Loucy (cell line): ENCODE data around the gene CEP112.

ENCODE experiments used
- H2AFZ ChIP-seq: fragments of 200-600 bp; sonication (generic); 2 replicates; pipeline ENCODE4 v1.6.0; 2016; ENCODE audit warnings: antibody characterized with exemption, mild to moderate bottlenecking, low read length, moderate library complexity
- H3F3A ChIP-seq: fragments of 200-600 bp; 2 replicates; pipeline ENCODE4 v1.6.0; 2016; ENCODE audit warnings: antibody characterized with exemption, low read depth, mild to moderate bottlenecking
- H3K27me3 ChIP-seq: fragments of 200-600 bp; sonication (generic); 2 replicates; pipeline ENCODE4 v1.6.1; 2014; ENCODE audit warnings: low read length, mild to moderate bottlenecking; ENCODE audit not compliant: insufficient read depth, poor library complexity, severe bottlenecking
- H3K36me3 ChIP-seq: fragments of 200-600 bp; sonication (generic); 2 replicates; pipeline ENCODE4 v1.6.1; 2016; ENCODE audit warnings: low read length; ENCODE audit not compliant: insufficient read depth
- H3K4me1 ChIP-seq: fragments of 200-600 bp; sonication (generic); 2 replicates; pipeline ENCODE4 v1.5.1; 2014; ENCODE audit warnings: low read length, mild to moderate bottlenecking; ENCODE audit not compliant: insufficient read depth, poor library complexity, severe bottlenecking
- H3K4me2 ChIP-seq: fragments of 200-600 bp; sonication (generic); 2 replicates; pipeline ENCODE4 v1.6.0; 2014; ENCODE audit warnings: antibody characterized with exemption, low read length, low read depth, mild to moderate bottlenecking; ENCODE audit not compliant: poor library complexity, severe bottlenecking
- H3K4me3 ChIP-seq: fragments of 200-600 bp; sonication (generic); 2 replicates; pipeline ENCODE4 v1.5.1; 2014; ENCODE audit warnings: low read length, mild to moderate bottlenecking, mixed read lengths; ENCODE audit not compliant: poor library complexity, severe bottlenecking
- H3K79me2 ChIP-seq: fragments of 200-600 bp; sonication (generic); 2 replicates; pipeline ENCODE4 v1.6.1; 2014; ENCODE audit warnings: low read length; ENCODE audit not compliant: insufficient read depth
- H3K9ac ChIP-seq: fragments of 200-600 bp; sonication (generic); 2 replicates; pipeline ENCODE4 v1.6.0; 2014; ENCODE audit warnings: mild to moderate bottlenecking, low read depth, low read length, moderate library complexity; ENCODE audit not compliant: poor library complexity, severe bottlenecking
- H3K9me2 ChIP-seq: fragments of 200-600 bp; sonication (generic); replicated peaks from 2 replicates; pipeline ENCODE4 v1.6.1; 2016; ENCODE audit warnings: low read depth, low read length, mixed read lengths
- H3K9me3 ChIP-seq: fragments of 200-600 bp; sonication (generic); 2 replicates; pipeline ENCODE4 v1.6.1; 2014; ENCODE audit warnings: mild to moderate bottlenecking, antibody characterized with exemption, low read length, low read depth; ENCODE audit not compliant: insufficient read depth
- H4K20me1 ChIP-seq: fragments of 200-600 bp; sonication (generic); 2 replicates; pipeline ENCODE4 v1.6.0; 2014; ENCODE audit warnings: antibody characterized with exemption, low read length, mild to moderate bottlenecking; ENCODE audit not compliant: insufficient read depth, poor library complexity, severe bottlenecking
- EZH2phosphoT487 ChIP-seq: fragments of 200-600 bp; IDR thresholded peaks from 2 replicates; pipeline ENCODE4 v1.6.1; 2018; ENCODE audit warnings: antibody characterized with exemption, mild to moderate bottlenecking, moderate library complexity, borderline replicate concordance
- TF ChIP-seq, protein P1 (sequence below): fragments of 200-600 bp; sonication (generic); conservative IDR thresholded peaks from 2 replicates; pipeline ENCODE4 v1.5.1; 2014; ENCODE audit warnings: mild to moderate bottlenecking, antibody characterized with exemption, low read length

Gene CEP112

DNA sequence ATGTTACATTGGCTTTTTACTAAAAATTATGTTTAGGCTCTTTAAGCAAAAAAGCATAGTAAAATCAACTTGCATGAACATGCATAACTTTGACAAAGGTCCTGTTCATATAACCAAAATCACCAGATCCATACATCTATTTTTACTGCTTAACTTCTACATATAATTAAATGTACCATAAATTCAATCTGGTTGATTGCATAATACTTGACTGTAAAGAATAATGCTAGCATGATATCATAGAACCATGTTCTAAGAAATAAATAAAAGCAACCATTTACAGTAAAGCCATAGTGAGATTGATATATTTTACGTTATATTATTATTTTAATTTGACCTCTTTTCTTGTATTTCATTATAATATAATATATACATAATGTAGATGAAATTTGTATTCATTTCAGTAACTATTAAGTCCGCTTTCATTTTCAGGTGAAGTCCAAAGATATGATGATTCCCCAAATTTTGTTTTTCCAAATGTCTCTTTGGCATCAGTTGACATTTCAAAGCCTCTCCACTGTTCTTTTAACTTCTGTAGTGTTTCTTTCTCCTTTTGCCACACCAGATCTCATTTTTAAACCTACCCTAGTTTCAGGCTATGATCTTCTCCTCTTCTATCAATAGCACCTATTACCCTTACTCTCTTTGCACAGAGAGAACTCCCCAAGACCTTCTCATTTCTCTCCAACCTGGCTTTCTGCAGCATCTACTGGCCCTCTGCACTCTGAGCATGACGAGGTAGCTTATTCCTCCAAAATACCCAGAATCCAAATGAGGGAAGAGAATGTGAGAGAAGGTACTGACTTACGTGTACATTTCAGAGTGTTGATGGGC is 35.5 kb upstream of the CEP112 start:
- TF ChIP-seq EZH2phosphoT487 = no peak
- TF ChIP-seq, protein P1, sequence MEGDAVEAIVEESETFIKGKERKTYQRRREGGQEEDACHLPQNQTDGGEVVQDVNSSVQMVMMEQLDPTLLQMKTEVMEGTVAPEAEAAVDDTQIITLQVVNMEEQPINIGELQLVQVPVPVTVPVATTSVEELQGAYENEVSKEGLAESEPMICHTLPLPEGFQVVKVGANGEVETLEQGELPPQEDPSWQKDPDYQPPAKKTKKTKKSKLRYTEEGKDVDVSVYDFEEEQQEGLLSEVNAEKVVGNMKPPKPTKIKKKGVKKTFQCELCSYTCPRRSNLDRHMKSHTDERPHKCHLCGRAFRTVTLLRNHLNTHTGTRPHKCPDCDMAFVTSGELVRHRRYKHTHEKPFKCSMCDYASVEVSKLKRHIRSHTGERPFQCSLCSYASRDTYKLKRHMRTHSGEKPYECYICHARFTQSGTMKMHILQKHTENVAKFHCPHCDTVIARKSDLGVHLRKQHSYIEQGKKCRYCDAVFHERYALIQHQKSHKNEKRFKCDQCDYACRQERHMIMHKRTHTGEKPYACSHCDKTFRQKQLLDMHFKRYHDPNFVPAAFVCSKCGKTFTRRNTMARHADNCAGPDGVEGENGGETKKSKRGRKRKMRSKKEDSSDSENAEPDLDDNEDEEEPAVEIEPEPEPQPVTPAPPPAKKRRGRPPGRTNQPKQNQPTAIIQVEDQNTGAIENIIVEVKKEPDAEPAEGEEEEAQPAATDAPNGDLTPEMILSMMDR = no peak
- H3K9ac ChIP-seq = no peak overlapping the region
- no peak overlapping the region for H2AFZ ChIP-seq

DNA sequence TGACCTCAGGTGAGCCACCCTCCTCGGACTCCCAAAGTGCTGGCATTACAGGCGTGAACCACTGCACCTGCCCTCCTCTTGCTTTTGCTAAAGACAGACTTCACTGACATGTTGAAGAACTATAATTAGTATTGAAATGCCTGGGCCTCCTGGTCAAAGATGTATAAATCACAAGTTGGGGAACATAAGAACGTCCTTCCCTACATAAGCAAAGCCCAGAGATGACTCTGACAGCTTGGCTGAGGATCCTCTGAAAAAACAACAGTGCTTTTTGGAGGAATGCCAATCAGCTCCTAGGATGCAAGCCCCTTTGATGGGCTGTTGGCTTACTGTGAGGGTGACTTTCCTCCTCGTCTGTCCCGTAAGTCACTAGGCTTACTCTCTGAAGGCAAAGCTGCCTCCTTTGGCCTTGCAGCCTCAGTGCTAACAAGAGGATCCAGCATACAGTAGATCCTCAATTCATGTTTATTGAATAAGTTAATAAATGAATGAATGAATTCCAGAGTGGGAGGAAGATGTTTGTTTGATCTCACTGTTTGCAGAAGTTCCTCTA is 30.9 kb upstream of the CEP112 start:
- Histone ChIP-seq H3F3A (no peaks in the 10 kb centered on the region), H3K9ac (no peak overlapping the region), H3K27me3 (no peaks in the 10 kb centered on the region), H3K4me1 (no peaks in the 10 kb centered on the region), H3K4me2 (no peak overlapping the region), H2AFZ (no peak overlapping the region), H3K36me3 (no peaks in the 10 kb centered on the region), H3K79me2 (no peaks in the 10 kb centered on the region), H3K4me3 (no peak overlapping the region), H4K20me1 (no peaks in the 10 kb centered on the region), H3K9me3 (no peaks in the 10 kb centered on the region), H3K9me2 (no peaks in the 10 kb centered on the region)
- TF ChIP-seq, protein P1 = no peak
- TF ChIP-seq EZH2phosphoT487 = no peak

More for the DNA sequence above, 35.5 kb upstream of the CEP112 start:
- H3F3A ChIP-seq = no peaks in the 10 kb centered on the region
- H3K4me2 ChIP-seq = no peak overlapping the region
- H3K4me1 ChIP-seq = no peaks in the 10 kb centered on the region
- H3K36me3 ChIP-seq = no peaks in the 10 kb centered on the region
- no peaks in the 10 kb centered on the region for H3K9me3 ChIP-seq
- no peaks in the 10 kb centered on the region for H3K27me3 ChIP-seq
- no peak overlapping the region for H3K4me3 ChIP-seq
- H3K9me2 ChIP-seq = no peaks in the 10 kb centered on the region
- H4K20me1 ChIP-seq = no peaks in the 10 kb centered on the region
- no peaks in the 10 kb centered on the region for H3K79me2 ChIP-seq

DNA sequence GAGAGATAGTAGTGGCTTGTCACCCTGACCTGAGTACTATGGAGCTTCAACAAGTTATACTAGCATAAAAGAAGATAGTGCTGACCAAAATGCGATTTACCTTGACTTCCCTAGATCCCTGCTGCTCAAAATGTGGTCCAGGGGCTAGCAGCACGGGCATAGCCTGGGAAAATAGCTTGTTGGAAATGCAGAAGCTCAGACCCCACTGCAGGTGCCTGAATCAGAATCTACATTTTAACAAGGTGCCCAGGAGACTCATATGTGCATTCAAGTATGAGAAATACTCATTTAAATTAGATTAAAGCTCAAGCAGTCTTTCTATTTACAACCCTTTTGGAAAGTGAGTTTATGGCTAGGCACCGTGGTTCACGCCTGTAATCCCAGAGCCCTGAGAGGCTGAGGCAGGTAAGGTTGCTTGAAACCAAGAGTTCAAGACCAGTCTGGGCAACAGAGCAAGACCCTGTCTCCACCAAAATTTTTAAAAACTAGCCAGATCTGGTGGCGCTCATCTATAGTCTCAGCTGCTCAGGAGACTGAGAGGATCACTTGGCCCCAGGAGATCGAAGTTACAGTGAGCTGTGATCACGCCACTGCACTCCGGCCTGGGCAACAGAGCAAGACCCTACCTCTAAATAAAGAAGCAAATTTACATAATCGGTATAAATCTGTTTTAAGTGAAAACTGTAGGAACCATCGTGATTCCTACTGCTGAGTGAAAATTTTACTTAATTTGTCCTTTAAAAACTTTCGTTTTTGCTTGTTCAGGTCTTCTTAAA is 30.0 kb upstream of the CEP112 start:
- Histone ChIP-seq H2AFZ (no peak overlapping the region), H3K4me1 (no peaks in the 10 kb centered on the region), H3K79me2 (no peaks in the 10 kb centered on the region), H3K9me2 (no peaks in the 10 kb centered on the region), H4K20me1 (no peaks in the 10 kb centered on the region), H3K27me3 (no peaks in the 10 kb centered on the region), H3K9ac (no peak overlapping the region), H3K4me3 (no peak overlapping the region), H3K9me3 (no peaks in the 10 kb centered on the region), H3F3A (no peaks in the 10 kb centered on the region), H3K4me2 (no peak overlapping the region), H3K36me3 (no peaks in the 10 kb centered on the region)
- no peak for TF ChIP-seq EZH2phosphoT487
- TF ChIP-seq, protein P1 = no peak
